Posterior vena cava (tissue), 2 donors: ENCODE results near the gene LMO1. TPM values are rescaled to one million over a fixed set of nuclear protein-coding genes. Genes with fewer than 3 reads are reported as not detected.

ENCODE experiments used
- DNase-seq: peaks from one replicate; pipeline ENCODE4 v3.0.0-alpha.2; 2020; ENCODE audit warnings: low spot score
- intact Hi-C, 2 donors: fragments of 100-400 bp; cut with DNase I; formaldehyde crosslinking; loops; one replicate each; pipeline versions ENCODE4 v1.14.1 to v1.14.2; 2022 to 2023
- total RNA-seq, 2 donors: library from RNA; stranded (reverse); fragmentation: NEBNext Ultra II Directional; extraction: Animal tissue kit (Norgen Biotek cat#: 25700); gene quantifications; one replicate each; pipeline ENCODE4 v1.2.1, GENCODE V29; 2021
- donor health status: DM: yes; HTN: yes; CAD: no.
- donor health status: DM: yes; HTN: yes; CAD: no.

Gene LMO1
- total RNA-seq, 2 donors from 2014 or later = 0.38 TPM; not detected in 1

GRCh38 chr11:8252388-8252787 lies 11.3 kb downstream of the LMO1 start:
- intact Hi-C loops = no loop called here

GRCh38 chr11:8251616-8252295 lies 11.9 kb downstream of the LMO1 start:
- DNase-seq = peak; percentile 52
- intact Hi-C loops = no loop called here

More at GRCh38 chr11:8252388-8252787, 11.3 kb downstream of the LMO1 start:
- peak; percentile 47 for DNase-seq

GRCh38 chr11:8250981-8251615 lies 12.6 kb downstream of the LMO1 start:
- peak; percentile 65 for DNase-seq
- intact Hi-C loops = no loop called here

- peak; percentile 60 for DNase-seq
- intact Hi-C loops = no loop called here
These were observed 13.2 kb downstream of the LMO1 start for GRCh38 chr11:8250434-8250833.

- DNase-seq = peak; percentile 43
- intact Hi-C loops = no loop called here
These were observed 14.2 kb downstream of the LMO1 start for GRCh38 chr11:8249482-8249881.

- intact Hi-C loops = no loop called here
- DNase-seq = peak; percentile 52
These were observed 14.9 kb downstream of the LMO1 start for GRCh38 chr11:8248786-8249185.

- intact Hi-C loops = no loop called here
- no peak for DNase-seq
These were observed 16.4 kb downstream of the LMO1 start for GRCh38 chr11:8247312-8247711.

GRCh38 chr11:8243458-8243857 lies 20.2 kb downstream of the LMO1 start:
- DNase-seq = no peak
- intact Hi-C loops = no loop called here

- intact Hi-C loops = no loop called here
These were observed 21.0 kb downstream of the LMO1 start for GRCh38 chr11:8242499-8243280.

GRCh38 chr11:8242118-8242475 lies 21.6 kb downstream of the LMO1 start:
- no peak for DNase-seq
- intact Hi-C loops = no loop called here

More at GRCh38 chr11:8242499-8243280, 21.0 kb downstream of the LMO1 start:
- no peak for DNase-seq

- intact Hi-C loops = no loop called here
- no peak for DNase-seq
These were observed 22.1 kb downstream of the LMO1 start for GRCh38 chr11:8241373-8242117.

GRCh38 chr11:8239536-8240228 lies 24.0 kb downstream of the LMO1 start:
- intact Hi-C loops = no loop called here
- DNase-seq = no peak

- intact Hi-C loops = no loop called here
- no peak for DNase-seq
These were observed 24.6 kb downstream of the LMO1 start for GRCh38 chr11:8239040-8239439.

GRCh38 chr11:8237453-8237852 lies 26.2 kb downstream of the LMO1 start:
- intact Hi-C loops = no loop called here
- no peak for DNase-seq

- intact Hi-C loops = no loop called here
- DNase-seq = no peak
These were observed 27.8 kb downstream of the LMO1 start for GRCh38 chr11:8235925-8236324.

- intact Hi-C loops = no loop called here
- no peak for DNase-seq
These were observed 28.8 kb downstream of the LMO1 start for GRCh38 chr11:8234910-8235309.

GRCh38 chr11:8234425-8234821 lies 29.3 kb downstream of the LMO1 start:
- intact Hi-C loops = no loop called here
- no peak for DNase-seq

GRCh38 chr11:8233691-8234424 lies 29.8 kb downstream of the LMO1 start:
- no peak for DNase-seq
- intact Hi-C loops = no loop called here
